GM21360 (cell line): Measurements from ENCODE around the gene MYL3.

ENCODE experiments used
- ATAC-seq: cut with Tn5 transposase; IDR thresholded peaks from one replicate; pipeline ENCODE4 v1.9.1; 2021; ENCODE audit warnings: mild to moderate bottlenecking, moderate library complexity; ENCODE audit not compliant: unreplicated experiment

The MYL3 gene

DNA sequence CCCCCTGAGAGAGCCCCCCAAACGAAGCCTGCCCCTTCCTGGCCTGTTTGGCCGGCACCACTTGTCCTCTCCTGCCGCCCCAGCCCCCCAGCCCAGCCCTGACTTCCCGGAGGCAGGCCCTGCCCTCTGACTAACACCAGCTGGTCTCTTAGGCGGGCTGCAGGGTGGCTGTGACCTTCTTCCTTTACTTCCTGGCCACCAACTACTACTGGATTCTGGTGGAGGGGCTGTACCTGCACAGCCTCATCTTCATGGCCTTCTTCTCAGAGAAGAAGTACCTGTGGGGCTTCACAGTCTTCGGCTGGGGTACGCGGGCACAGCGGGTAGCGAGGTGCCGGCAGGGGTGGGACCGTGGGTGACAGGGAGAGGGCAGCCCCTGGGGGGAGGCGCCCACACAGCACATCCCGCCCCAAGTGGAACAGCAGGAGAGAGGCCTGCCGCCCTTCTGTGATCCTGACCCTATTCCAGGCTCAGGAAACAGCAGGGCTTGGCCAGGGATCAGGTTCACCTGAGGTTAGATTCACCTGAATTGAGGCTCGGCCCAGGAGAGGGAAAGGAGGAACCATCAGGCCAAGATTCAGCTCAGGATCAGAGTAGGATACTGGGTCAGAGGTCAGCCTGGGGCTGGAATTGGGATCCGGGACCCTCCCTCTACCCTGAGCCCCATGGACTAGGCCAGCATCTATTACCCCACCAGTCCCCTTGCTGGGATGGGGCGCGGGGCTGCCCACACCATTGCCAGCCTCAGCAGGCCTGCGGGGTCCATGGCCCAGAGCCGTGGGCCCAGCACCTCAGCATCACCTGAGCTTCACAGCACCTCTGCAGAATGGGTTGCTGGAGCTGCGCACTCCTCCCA, 36.1 kb upstream of the MYL3 start:
- ATAC-seq, result no peak

DNA sequence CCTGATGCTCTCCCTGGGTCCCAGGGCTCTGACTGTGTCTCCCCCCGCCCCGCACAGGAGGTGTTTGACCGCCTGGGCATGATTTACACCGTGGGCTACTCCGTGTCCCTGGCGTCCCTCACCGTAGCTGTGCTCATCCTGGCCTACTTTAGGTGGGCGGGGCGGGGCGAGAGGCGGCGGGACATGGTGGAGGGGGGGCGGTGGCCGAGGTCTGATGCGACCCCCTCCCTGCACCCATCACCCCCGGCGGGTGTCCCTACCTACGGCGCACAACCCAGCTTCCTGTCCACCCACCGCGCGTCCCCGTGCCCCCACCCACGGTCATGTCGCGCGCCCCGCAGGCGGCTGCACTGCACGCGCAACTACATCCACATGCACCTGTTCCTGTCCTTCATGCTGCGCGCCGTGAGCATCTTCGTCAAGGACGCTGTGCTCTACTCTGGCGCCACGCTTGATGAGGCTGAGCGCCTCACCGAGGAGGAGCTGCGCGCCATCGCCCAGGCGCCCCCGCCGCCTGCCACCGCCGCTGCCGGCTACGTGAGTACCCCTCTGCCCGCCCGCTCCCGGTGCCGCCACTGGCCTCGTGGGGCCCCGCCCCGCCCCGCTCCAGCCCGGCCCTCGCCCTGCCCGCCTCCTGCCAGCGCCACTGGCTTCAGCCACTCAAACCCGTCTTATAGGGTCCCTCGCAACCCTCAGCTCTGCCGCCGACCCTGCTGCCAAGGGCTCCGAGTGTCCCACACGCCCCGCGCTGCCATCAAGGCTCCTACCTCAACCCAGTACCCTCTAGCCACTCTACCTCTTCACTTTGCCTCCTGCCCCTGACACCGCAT, 35.3 kb upstream of the MYL3 start:
- no peak for ATAC-seq

DNA sequence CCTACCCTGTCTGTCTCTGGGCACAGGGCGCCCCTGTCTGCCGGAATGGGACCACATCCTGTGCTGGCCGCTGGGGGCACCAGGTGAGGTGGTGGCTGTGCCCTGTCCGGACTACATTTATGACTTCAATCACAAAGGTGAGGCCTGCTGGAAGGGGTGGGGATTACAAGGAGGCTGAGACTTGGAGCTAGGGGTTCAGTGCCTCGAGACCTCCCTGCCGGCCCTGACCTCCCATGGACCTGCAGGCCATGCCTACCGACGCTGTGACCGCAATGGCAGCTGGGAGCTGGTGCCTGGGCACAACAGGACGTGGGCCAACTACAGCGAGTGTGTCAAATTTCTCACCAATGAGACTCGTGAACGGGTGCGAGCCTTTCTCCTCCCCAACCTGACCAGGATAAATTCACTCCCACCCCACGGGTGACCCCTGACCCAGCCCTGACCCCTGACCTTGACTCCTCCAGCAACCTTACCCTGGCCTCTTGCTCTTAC, 34.6 kb upstream of the MYL3 start:
- ATAC-seq, result no peak

DNA sequence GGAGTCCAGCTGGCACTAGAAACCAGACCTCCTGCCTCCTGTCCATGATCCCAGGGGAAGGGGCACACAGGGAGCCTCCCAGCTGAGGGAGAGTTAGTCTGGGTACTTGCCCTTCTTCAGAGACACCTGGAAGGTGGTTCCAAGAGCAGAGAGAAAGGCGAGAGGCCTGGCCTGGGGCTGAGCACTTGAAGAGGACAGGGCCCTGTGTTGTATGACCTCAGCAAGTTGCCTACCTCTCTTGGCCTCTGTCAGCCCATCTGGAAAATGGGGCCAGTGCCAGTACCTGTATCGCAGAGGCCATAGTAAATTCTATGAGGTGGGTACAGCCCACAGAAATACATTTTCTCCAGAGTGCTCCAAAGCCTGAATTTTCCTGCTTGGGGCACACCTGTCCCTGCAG, 33.8 kb upstream of the MYL3 start:
- ATAC-seq, result no peak

DNA sequence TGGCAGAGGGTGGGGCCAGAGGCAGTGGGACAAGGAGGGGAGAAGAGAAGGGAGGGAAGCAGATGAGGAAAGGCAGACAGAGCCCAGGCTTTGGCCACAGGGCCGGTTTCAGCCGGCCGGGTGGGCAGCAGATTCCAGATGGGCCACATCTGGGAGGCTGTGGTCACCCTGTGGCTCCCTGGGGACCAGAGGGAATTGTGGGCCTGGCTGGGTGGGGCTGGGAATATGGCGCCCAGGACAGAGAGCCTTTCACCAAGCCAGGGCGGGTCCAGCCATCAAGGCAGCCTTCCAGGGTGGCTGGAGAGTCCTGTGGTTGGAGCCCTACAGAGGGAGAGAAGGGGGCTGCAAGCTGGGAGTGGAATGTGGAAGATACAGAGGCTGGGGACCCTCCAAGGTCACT, 33.1 kb upstream of the MYL3 start:
- no peak for ATAC-seq

DNA sequence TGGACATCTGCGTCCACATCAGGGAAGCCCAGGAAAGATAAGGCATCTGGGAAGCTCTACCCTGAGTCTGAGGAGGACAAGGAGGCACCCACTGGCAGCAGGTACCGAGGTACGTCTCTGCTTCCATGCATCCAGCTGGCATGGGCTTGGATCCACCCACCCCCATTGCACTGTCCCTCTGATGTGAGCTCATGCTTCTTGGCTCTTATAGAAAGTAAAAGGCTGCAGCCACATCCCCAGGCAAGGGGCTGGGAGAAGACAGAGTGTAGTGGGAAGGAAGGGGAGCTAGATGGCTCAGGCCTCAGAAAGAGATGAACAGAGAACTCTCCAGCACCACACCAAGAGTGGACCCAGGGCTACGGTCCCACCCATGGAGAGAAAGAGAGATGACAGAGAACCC, 32.5 kb upstream of the MYL3 start:
- ATAC-seq, result no peak

DNA sequence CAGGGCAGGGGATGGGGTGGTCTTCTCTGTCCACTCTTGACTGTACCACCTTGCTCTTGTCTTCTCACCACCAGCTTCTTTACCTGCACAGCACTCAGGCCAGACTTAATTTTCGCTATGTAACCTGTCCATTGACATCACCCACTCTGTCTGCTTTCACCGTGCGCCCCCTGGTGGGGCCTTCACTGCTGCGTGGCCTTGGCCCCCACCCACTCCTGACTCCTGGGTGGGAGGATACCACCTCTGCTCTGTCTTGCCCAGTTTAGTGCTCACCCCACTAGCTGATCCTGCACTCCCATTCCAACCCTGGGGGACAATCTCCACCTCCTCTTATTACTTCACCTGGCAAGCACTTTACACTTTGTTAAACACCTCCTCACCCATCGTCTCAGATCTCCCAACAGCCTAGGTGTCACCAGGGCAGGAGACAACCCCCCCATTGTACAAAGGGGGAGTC, 32.0 kb upstream of the MYL3 start:
- ATAC-seq, result no peak

DNA sequence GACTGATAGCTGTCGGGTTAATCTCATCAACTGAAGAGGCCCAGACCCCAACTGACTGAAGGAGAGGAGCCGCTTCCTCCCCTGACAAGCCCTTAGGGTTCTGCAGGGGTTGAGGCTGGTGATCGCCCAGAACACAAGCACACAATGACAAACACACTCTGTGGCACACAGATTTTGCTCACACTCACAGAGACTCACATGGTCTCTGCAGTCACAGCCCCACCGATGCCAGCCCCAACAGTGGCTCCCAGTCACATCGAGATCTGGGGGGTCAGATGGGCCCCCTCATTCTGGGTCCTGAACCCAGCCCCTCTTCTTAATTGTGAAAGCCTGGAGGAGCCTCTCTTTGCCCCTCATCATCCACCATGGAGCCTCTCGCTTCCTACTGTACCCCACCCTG, 31.0 kb upstream of the MYL3 start:
- no peak for ATAC-seq

DNA sequence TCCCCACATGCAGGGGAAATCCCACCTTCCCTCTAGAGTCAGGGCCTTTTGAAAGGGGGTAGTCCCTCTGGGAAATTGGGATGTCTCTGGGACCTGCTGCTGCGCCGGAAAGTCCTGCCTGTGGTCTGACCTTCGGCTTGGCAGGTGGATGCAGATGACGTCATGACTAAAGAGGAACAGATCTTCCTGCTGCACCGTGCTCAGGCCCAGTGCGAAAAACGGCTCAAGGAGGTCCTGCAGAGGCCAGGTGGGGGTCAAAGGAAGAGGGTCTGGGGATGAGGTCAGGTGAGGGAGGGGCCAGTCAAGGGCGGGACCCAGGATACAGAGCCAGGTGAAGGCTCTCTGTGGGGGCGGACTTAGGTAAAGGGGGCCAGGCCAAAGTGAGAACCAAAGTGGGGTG, 30.5 kb upstream of the MYL3 start:
- no peak for ATAC-seq

DNA sequence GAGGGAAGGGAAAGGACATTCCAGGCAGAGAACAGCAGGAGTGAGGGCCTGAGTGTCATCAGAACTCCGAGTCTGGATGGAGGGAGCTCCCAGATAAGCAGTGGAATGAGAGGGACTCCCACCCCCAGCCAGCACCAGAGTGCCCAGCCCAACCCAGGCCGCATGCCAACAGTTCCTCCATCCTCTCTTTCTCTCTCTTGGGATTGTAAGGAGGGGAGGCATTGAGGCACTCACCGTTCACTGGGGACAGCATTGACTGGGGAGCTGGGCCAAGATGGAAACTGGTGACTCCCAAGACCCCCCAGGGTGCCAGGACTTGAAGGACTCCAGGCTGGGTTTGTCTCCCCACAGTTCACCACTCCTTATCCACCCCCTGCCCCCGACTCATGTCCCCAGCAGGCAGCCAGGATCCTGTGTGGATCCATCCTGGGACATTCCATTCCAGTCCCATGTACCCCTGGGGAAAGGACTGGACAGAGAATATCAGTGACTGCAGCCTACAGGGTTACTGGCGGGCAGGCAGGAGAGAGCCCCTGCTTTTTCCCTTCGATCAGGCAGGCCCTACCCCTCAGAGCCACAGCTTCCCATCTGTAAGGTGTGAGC, 30.0 kb upstream of the MYL3 start:
- ATAC-seq, result no peak

DNA sequence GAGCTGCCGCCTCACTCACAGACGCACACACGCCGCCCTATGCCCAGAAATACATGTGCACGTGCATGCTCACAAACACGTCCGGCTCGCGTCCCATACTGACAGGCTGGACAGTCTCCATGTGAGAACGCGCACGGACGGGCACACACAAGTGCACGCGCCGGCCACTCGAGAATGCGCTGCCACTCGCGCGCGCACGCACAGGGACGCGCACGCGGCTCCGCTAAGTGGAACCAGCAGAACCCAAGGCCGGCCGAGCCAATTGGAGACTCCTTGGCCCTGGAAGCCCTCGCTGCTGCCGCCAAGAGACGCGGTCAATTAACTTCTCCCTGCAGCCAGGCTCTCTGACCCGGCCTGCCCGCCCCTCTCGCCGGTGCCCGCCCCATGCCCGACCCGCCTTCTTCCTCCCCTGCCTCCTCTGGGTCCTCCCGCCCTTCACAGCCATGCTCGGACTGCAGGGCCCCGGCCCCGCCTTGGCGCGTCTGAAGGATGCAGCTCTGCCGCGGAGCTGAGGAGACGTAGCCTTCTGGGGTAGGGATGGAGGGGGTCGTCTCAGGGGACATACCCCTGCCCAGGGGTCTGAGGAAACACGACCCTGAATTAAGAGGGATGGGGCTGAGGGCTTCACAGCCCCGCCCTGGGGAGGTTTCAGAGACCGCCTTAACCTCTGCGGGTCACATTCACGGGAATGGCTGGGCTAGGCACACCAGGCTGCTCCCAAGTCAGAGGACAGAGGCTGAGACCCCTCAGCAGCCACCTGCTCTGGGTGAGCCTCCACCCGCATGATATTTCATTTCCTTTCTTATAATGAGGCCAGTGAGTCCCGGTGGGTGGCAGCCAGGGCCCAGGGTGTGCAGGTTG, 29.3 kb upstream of the MYL3 start:
- ATAC-seq, result no peak

DNA sequence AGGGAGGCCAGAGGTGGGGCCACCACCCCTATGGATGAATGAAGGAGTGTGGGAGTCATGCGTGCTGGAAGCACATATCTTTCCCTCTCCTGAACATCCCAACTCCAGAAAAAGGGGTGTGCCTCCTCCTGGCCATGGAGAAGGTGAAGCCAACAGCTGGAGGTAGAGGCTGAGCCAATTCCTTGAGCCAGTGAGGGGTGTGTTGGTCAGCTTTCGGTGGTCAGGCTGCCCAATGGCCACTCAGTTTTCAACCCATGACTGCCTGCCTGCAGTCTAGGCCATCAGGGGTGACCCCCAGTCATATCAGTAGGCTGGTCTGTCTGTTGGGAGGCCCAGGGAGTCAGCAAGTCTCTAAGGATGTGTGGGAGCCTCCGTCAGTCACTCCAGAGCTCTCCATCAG, 27.9 kb upstream of the MYL3 start:
- ATAC-seq, result no peak

DNA sequence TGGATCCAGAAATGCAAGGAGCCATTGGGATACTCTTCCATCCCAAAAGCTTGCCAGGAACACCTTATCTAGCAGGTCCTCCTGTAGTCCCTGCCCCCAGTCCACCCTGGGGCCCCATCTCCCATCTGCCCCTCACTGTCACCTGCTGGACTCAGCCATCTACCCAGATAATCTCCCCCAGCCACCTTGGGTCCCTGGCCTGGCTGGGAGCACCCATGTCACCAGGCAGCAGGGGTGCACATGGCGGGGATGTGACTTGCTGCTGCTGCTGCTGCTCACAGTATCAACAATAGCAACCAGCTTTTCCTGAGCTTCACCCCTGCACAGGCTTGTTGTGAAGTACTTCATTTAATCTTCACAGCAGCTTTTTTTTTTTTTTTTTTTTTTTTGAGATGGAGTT, 26.9 kb upstream of the MYL3 start:
- no peak for ATAC-seq

DNA sequence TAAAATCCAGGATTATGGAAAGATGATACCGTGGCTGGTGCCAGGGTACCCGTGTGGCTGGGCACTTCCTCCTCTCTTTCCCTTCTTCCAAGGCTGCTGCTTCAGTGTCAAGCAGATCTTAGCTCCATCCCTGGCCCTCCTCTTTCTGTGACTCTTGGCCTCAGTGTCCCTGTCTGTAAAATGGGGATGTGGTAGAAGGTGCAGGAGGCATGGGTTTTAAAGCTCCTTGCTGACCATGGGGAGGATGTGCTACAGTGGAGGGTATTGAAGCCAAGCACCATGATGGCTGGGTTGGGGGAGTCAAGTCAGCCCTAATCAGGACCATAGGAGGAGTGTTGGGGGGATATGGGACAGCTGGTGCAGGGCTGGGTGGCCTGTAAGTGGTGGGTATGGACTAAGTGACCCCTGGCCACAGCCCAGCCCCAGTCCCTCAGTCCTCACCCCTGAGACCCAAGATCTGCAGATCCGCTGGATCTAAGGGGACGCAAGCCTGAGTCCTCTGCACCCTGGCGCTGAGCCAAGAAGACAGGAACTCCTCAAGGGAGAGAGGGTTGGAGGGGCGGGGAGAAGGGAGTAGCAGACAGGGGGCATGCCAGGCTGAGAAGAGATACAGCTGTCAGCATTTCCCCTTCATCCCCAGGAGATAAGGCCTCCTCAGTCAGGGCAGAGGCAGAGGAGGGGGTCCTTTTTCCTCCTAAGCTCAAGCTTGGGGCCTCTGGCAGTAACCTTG, 26.3 kb upstream of the MYL3 start:
- no peak for ATAC-seq

DNA sequence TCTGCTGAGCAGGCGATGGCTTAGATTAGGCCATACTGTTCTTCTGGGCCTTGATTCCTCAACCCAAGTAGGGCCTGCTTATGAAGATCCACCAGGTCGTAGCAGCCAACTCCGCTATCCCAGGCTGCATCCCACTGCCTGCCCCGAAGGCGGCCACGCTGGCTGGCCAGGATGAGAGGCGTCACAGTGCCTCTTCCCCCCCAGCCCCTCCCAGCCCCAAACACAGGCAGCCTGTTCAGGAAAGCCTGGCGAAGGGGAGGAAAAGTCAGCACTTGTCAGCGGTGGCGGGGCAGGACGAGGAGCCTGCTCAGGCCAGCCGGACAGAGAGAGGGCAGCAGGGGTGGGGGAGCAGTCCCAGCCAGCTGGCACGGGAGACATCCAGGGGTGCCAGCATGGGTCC, 25.5 kb upstream of the MYL3 start:
- no peak for ATAC-seq

DNA sequence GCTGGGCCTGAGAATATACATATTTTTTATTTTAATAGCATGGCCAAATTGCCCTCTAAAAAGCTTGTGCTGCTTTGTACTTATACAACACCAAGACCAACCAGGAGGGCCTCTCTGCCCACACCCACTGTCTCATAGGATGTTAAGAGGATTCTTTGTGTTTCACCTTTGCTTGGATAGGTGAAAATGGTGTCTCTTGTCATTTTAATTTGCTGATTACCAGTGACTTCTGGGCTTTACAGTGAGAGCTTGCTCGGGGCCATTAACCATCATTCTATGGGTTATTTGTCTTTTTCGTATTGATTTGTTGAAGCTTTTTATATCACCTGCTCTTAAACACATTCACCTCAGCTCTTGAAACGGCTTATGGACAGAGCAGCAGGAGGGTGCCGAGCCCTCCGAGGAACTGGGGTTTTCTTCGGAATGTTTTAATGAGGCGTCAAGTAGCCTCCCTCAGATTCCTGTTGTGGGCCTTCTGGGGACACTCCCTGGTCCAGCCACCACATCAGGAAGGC, 24.8 kb upstream of the MYL3 start:
- ATAC-seq, result no peak

DNA sequence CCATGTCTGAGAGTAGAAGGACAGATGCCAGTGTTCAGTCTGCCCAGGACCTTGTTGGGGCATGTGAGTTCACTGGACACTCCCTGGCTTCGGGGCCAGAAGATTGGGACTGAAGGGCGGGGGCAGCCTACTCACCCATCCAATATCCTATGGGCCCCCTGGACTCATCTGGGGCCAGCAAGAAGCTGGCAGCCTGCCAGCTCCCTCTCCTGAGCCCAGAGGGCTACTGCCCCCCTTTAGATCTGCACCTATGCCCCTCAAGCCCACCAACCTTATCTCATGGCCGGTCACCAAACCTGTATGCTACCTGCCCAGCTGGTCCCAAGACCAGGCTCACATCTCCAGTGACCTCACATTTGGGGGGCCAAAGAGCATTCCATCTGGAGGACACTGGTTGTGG, 22.4 kb upstream of the MYL3 start:
- no peak for ATAC-seq

DNA sequence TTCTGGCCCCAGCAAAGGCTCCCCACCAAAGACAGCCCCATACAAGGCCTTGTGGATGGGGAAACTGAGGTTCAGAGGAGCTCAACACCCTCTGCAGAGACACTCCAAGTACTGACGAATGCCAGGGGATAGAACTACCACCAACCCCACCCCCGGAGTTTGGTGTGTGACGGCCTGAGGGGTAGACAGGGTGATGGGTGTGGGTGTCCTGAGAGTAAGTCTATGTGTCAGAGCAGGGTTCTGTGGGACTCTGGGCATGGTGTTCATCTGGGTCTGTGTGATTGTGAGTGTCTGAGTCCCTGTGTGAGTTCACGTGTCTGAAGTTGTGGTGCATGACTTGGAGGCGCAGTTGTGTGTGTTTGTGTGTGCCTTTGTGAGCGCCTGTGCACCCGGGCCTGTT, 21.7 kb upstream of the MYL3 start:
- ATAC-seq, result no peak

DNA sequence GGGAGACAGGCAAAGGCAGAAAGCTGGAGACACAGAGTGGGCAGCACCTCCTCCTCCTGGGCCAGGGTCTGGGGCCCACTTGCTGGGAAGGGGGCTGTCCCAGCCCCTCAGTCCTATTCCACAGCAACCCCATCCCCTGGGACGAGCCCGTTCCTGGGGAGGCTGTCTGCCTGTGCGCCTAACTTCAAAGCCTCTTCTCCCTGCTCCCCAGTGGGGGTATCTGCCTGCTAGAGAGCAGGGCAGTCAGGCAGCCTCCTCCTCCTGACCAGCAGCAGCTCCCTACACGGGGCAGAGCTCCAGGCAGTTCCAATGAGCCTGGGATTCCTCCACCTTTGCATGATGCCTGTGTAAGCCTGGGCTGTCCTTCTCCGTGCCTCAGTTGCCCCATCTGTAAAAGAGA, 21.2 kb upstream of the MYL3 start:
- no peak for ATAC-seq

DNA sequence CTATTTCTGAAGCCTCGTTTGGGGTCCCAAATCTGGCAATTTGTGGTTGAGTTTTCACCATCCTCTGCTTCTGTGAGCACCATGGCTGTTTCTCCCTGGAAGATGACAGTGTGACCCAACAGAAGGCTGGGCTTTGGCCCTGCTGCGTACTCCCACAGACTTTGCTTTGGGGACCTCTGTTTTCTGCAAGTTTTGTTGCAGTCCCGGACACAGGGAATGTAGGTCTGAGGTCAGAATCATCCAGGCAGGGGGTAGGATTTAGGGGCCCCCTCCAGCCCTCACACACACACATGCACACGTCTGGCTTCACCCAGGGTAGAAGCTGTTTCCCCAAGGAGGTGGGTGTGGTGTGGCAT, 20.6 kb upstream of the MYL3 start:
- no peak for ATAC-seq
